Gastrocnemius medialis (tissue), 4 donors: ENCODE measurements around the gene ZNF362.

Source experiments
- CTCF ChIP-seq, 5 experiments: fragments of 450-650 bp in 3 of 5; fragments of 200-600 bp in 2 of 5; sonication (generic) in 2 of 5; IDR thresholded peaks in 4 of 5; conservative IDR thresholded peaks in 1 of 5; 1 replicate in 4 of 5; 2 replicates in 1 of 5; pipeline ENCODE4 v1.5.1; 2016 to 2019; ENCODE audit warnings: antibody characterized with exemption in 5 of 5, mild to moderate bottlenecking in 3 of 5, moderate library complexity in 3 of 5
- POLR2A ChIP-seq, 2 donors: fragments of 450-650 bp; IDR thresholded peaks; one replicate each; pipeline ENCODE4 v1.6.1; 2017; ENCODE audit warnings: antibody characterized with exemption in 2 of 2, mild to moderate bottlenecking in 2 of 2, moderate library complexity in 2 of 2

GRCh38 chr1:33328817-33329216, 72.5 kb downstream of the ZNF362 start:
- TF ChIP-seq CTCF (IDR thresholded peaks at IDR 0.05 in 4 of 5, conservative IDR thresholded peaks at IDR 0.05 in 1 of 5) (no peak), POLR2A (IDR thresholded peaks at IDR 0.05) (no peak)
